Umbilical cord (tissue), 2 donors: ENCODE measurements around the gene CRY2. TPM values are rescaled to one million over a fixed set of nuclear protein-coding genes. Genes with fewer than 3 reads are reported as not detected.

Experiments
- DNase-seq: peaks from one replicate; pipeline ENCODE4 v3.0.0-alpha.2; 2015; ENCODE audit warnings: low spot score
- total RNA-seq: library from RNA; depleted of rRNA; stranded (reverse); fragments of >200 nt; gene quantifications from one replicate; pipeline ENCODE4 v1.2.3, GENCODE V29; 2014; ENCODE audit warnings: low replicate concordance; ENCODE audit not compliant: insufficient read depth

The CRY2 gene
- total RNA-seq, 1 donor from 2014 or later = 23.4 TPM

- DNase-seq = peak; percentile 46
Measured at GRCh38 chr11:45879803-45880686, 32.8 kb downstream of the CRY2 start.

DNA sequence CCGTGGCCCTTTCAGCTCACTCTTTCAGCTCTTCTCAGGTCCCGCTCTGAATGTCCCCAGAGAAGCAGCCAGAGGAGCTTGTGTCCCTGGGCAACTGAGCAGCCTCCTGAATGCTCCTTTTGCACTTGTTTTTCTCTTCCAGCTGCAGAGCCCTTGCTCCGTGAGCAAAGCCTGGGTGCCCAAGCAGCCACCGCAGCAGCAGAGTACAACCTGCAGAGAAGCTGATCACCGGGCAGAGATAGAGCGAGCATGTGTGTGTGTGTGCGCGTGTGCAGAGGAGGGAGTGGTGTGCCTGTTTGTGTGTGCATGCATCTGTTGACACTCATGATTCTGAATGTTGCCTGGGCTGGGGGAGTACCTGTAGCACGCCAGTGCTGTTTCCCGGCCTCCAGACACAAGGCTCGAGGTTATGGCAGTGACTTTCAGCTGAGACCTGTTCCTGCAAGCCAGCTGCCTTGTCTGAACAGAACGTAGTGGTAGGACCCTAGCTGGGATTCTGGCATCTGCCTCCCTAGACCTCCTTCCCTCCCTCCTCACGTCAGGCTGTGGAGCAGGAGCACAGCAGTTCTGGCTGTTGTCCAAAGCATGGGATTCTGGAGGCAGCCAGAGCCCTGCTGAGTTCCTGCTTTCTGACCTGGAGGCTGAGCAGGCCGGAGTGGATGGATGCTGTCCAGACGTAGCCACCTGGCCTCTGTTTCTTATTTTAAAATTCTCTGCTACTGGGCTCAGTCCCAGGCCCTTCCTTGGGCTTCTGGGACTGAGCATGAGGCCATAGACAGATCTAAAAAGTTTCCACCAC, 33.7 kb downstream of the CRY2 start:
- DNase-seq = no peak

DNA sequence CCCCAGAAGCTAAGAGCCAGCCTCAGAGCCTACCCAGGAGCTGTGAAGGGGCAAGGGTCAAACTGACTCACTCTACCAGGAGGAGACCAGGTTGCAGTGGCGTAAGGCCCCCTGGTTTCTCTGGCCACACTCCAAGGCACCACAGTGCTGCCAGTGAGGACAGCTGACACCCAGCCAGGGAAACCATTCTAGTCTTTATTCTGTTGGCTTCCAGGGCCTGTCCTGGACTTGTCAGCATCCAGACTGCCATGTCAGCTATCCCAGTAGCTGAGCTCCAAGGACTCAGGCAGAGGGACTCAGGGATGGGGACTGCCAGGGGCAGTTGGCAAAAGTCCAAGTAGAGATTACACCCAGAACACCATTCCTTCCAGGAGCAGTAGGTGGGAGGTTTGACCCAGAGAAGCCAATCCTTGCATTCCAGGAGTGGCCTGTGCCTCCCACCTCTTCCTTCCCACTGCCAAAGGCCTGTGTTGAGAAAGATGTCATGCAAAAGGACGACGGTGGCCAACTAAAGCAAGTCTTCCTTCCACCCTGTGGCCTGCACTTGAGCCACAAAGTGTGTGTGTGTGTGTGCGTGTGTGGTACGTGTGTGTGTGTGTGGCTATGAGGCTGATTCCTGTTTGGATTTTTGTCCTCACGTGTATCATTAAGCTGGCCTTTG, 34.6 kb downstream of the CRY2 start:
- no peak for DNase-seq

GRCh38 chr11:45884596-45885185, 37.4 kb downstream of the CRY2 start:
- DNase-seq = no peak

DNA sequence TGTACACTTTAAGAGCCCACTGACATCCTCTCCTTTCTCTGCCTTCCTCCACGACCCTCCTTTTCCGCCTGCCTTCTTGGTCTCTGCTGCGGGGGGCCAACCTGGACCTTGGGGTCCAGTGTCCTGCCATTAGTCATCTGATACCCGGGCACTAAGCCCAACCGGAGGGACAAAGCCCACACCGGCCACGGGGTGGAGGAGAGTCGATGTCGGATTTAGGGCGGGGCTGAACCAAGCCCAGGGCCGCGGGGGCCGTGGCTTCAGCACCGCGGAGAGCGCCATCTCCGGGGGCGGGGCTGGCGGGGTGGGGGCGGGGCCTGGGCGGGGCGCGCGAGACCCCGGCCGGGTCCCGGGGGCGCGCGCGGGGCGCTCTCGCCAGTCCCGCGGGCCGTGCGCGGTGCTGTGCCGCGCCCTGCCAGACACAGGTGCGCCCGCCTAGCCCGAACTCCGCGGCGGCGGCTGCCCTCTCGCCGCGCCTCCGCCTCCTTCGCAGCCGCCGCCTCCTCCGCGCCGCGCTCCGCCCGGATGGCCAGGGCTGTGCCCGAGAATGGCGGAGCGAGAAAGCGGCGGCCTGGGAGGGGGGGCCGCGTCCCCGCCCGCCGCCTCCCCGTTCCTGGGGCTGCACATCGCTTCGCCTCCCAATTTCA, 38.1 kb downstream of the CRY2 start, which contains the start of gene MAPK8IP1:
TSS of gene MAPK8IP1 (plus strand) at position 378 of the 647 bp plus-strand sequence. CDS start at position 548, 170 bp downstream.
- DNase-seq = no peak

GRCh38 chr11:45885921-45886721, 38.8 kb downstream of the CRY2 start:
- DNase-seq = no peak

- DNase-seq = no peak
Measured at GRCh38 chr11:45886816-45887520, 39.7 kb downstream of the CRY2 start.

GRCh38 chr11:45887587-45887986, 40.3 kb downstream of the CRY2 start:
- no peak for DNase-seq

- no peak for DNase-seq
Measured at GRCh38 chr11:45889555-45889954, 42.3 kb downstream of the CRY2 start.

DNA sequence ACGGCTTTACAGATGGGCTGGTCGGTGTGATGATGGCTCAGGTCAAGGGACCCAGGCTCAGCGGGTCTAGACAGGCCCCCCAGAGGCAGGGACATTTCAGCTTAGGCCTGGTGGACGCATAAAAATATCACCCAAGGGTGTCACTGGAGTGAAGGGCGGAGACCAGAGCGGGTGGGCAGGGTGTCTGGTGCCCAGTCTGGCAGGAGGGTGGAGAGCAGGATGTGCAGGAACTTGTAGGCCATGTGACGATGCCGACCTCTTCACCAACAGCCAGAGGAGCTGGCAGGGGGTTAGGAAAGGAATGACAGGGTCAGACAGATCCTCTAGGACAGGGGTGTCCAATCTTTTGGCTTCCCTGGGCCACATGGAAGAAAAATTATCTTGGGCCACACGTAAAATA, 42.7 kb downstream of the CRY2 start:
- DNase-seq = no peak

GRCh38 chr11:45890886-45891550, 43.7 kb downstream of the CRY2 start:
- no peak for DNase-seq

- no peak for DNase-seq
Measured at GRCh38 chr11:45892856-45893255, 45.6 kb downstream of the CRY2 start.

DNA sequence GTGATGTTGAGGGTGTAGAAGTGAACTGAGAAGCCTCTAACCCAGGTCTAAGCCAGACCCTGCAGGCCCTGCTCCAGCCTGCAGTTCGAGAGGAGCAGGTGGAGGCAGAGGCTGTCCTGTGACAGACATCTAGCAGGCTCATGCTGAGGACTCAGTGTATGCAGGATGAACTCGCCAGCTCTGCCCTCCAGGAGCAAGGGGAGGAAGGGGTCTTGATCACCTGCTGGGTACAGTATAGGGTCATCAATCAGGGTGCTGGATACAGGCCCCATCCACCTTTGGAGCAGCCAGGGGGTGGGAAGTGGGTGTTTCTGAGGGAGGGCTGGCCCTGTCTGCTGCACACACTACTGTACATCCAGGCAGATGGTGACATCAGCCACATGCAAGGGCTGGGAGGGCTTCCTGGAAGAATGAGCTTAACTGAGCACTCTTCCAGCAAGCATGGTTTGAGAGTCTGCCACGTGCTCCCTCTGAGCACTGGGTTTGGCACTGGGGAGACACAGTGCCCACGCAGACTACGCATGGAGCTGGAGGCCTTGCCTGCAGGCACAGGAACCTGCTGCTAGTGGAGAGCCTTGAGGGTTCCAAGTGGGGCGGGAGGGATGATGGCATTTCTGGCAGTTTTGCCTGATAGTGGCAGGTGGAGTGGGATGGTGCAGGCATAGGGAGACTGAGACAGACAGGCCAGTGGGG, 47.4 kb downstream of the CRY2 start:
- no peak for DNase-seq

DNA sequence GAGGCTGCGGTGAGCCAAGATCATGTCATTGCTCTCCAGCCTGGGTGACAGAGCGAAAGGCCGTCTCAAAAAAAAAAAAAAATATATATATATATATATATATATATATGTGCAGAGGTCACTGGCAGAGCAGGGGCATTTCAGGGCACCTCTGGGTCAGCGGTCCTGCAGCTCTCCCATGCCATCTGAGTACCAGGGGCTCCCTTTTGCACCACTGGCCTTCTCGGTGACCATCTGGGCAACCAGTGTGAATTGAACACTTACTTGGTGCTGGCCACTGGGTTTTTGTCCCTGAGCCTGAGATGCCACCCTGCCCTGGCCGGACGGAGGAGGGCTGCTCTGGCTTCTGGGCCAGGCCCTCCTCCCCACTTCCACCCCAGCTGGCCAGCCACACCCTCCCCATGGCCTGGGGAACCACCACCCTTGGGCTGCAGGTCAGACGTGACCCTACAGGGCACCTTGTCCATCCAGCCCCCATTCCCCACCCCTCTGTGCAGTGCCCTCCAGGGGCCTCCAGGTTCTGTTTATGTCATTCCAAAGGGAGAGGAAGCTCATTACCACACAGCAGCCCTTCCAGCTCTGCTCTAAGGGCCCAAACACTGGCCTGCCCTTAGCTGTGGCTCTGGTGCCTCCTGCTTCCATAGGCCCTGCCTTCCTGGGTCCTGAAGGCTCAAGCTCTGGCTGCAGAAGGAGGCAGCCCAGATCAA, 48.4 kb downstream of the CRY2 start:
- DNase-seq = no peak

- DNase-seq = no peak
Measured at GRCh38 chr11:45896422-45896984, 49.2 kb downstream of the CRY2 start.

- no peak for DNase-seq
Measured at GRCh38 chr11:45897556-45897955, 50.3 kb downstream of the CRY2 start.

- DNase-seq = no peak
Measured at GRCh38 chr11:45899086-45899447, 51.8 kb downstream of the CRY2 start.
